Measurements from ENCODE around the gene NTRK2. TPM values are rescaled to one million over a fixed set of nuclear protein-coding genes. Genes with fewer than 3 reads are reported as not detected.

NTRK2 gene
- total and polyA plus RNA-seq, 2 experiments from 2014 or later, result 0.03 TPM; not detected in 1

DNA sequence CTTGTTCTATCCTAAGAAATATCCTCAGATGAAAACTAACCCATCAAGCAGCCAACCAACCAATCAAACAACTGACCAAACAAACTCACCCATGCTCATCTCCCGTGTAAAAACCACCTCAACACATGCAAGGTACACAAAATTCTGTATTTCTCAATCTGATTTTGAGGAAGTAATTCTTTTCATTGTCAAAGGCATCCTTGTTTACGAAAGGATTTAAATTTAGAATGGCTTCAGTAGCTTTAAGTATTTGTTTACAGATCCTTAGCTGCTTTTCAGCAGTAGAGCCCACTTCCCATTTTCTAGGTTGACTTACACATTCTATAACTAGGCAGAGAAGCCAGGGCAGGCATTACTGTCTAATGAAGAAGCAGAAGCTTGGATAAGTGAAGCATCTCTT lies 78.6 kb downstream of the NTRK2 start:
- no peak for ATAC-seq
- TF ChIP-seq, protein P1, sequence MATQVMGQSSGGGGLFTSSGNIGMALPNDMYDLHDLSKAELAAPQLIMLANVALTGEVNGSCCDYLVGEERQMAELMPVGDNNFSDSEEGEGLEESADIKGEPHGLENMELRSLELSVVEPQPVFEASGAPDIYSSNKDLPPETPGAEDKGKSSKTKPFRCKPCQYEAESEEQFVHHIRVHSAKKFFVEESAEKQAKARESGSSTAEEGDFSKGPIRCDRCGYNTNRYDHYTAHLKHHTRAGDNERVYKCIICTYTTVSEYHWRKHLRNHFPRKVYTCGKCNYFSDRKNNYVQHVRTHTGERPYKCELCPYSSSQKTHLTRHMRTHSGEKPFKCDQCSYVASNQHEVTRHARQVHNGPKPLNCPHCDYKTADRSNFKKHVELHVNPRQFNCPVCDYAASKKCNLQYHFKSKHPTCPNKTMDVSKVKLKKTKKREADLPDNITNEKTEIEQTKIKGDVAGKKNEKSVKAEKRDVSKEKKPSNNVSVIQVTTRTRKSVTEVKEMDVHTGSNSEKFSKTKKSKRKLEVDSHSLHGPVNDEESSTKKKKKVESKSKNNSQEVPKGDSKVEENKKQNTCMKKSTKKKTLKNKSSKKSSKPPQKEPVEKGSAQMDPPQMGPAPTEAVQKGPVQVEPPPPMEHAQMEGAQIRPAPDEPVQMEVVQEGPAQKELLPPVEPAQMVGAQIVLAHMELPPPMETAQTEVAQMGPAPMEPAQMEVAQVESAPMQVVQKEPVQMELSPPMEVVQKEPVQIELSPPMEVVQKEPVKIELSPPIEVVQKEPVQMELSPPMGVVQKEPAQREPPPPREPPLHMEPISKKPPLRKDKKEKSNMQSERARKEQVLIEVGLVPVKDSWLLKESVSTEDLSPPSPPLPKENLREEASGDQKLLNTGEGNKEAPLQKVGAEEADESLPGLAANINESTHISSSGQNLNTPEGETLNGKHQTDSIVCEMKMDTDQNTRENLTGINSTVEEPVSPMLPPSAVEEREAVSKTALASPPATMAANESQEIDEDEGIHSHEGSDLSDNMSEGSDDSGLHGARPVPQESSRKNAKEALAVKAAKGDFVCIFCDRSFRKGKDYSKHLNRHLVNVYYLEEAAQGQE (IDR thresholded peaks at IDR 0.05; ENCODE audit: unreplicated experiment), result no peak
- TF ChIP-seq POLR2AphosphoS5 (IDR thresholded peaks at IDR 0.05; ENCODE audit: low read depth) (no peak), NANOG (IDR thresholded peaks at IDR 0.05; ENCODE audit: borderline replicate concordance) (no peak), EZH2 (IDR thresholded peaks at IDR 0.05; ENCODE audit: low read depth, unreplicated experiment) (no peak), JUNB (IDR thresholded peaks at IDR 0.05; ENCODE audit: unreplicated experiment) (no peak)

DNA sequence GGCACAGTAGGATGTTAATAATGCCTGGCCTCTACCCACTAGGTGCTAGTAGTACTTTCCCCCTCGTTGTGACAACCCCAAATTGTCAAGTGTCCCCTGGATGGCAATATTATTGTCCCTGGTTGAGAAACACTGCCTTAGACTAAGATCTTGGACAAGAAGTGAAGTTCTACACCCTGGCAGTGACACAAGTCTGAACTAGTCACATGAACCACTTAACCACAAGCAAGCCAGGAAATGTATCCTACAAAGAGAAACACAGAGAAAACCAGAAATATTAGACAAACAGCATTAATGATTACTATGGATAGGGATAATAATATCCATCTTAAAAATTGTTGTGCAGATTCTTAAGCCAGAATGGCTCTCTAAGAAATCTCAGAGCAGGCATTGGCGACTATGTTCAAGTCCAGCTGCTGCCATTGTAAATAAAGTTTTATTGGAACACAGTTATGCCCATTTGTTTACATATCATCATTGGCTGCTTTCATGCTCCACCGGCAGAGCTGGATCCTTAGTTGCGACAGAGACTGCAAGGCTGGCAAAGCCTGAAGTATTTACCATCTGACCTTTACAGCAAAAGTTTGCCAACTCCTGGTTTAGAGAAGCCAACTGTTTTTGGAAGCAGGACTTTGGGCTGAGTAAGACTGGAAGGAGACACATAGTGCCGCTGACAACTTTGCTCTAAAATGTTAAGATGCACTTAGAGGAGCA lies 80.8 kb downstream of the NTRK2 start:
- H3K27me3 ChIP-seq (ENCODE audit: insufficient read depth), result no peaks in the 10 kb centered on the region
- H3K36me3 ChIP-seq (ENCODE audit: insufficient read depth), result no peaks in the 10 kb centered on the region
- no peaks in the 10 kb centered on the region; the same call in 1 of the 2 replicates for H4K20me1 ChIP-seq (replicated peaks; ENCODE audit: insufficient read depth)
- no peak overlapping the region for H3K27ac Mint-ChIP-seq
- H3K4me2 ChIP-seq, result no peak overlapping the region
- H3K79me2 ChIP-seq (replicated peaks; ENCODE audit: insufficient read depth), result no peaks in the 10 kb centered on the region
- H3K4me3 ChIP-seq, result no peak overlapping the region
- no peaks in the 10 kb centered on the region for H3K4me1 ChIP-seq (ENCODE audit: insufficient read depth)
- H3K27me3 Mint-ChIP-seq (ENCODE audit: insufficient read depth, low read depth, poor library complexity), result no peaks in the 10 kb centered on the region
- no peak overlapping the region for H3K4me3 Mint-ChIP-seq
- H3K4me1 Mint-ChIP-seq, result no peaks in the 10 kb centered on the region; the same call in 2 of the 3 replicates
- no peak overlapping the region for H2AFZ ChIP-seq
- no peaks in the 10 kb centered on the region for H3K9me2 ChIP-seq (ENCODE audit: insufficient read depth)
- no peak for ATAC-seq
- no peaks in the 10 kb centered on the region for H3F3A ChIP-seq (replicated peaks; ENCODE audit: low read depth)
- DNase-seq (ENCODE audit: low spot score), result no peak
- H3K36me3 Mint-ChIP-seq (ENCODE audit: low read depth), result no peaks in the 10 kb centered on the region
- H3K27ac ChIP-seq (ENCODE audit: low read depth), result no peak overlapping the region
- H3K9me3 Mint-ChIP-seq, result no peaks in the 10 kb centered on the region
- TF ChIP-seq NANOG (IDR thresholded peaks at IDR 0.05; ENCODE audit: borderline replicate concordance) (no peak), JUNB (IDR thresholded peaks at IDR 0.05; ENCODE audit: unreplicated experiment) (no peak), EZH2phosphoT487 (IDR thresholded peaks at IDR 0.05; ENCODE audit: unreplicated experiment) (no peak), ZNF114 (CRISPR knock-in tag; IDR thresholded peaks at IDR 0.05) (no peak), EZH2 (IDR thresholded peaks at IDR 0.05; ENCODE audit: low read depth, unreplicated experiment) (no peak), POLR2AphosphoS5 (IDR thresholded peaks at IDR 0.05; ENCODE audit: low read depth) (no peak), STAT1 (IDR thresholded peaks at IDR 0.05; ENCODE audit: unreplicated experiment) (no peak), ZNF331 (CRISPR knock-in tag; IDR thresholded peaks at IDR 0.05; ENCODE audit: low read depth) (no peak), CREB1 (CRISPR knock-in tag; IDR thresholded peaks at IDR 0.05; ENCODE audit: low read depth) (no peak), CTCF (conservative IDR thresholded peaks at IDR 0.05; ENCODE audit: low read depth in 2 of 2) (no peak)
- TF ChIP-seq, protein P2, sequence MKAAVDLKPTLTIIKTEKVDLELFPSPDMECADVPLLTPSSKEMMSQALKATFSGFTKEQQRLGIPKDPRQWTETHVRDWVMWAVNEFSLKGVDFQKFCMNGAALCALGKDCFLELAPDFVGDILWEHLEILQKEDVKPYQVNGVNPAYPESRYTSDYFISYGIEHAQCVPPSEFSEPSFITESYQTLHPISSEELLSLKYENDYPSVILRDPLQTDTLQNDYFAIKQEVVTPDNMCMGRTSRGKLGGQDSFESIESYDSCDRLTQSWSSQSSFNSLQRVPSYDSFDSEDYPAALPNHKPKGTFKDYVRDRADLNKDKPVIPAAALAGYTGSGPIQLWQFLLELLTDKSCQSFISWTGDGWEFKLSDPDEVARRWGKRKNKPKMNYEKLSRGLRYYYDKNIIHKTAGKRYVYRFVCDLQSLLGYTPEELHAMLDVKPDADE (IDR thresholded peaks at IDR 0.05), result no peak
- TF ChIP-seq, protein P1 (IDR thresholded peaks at IDR 0.05; ENCODE audit: unreplicated experiment), result no peak

More for the DNA sequence above, 78.6 kb downstream of the NTRK2 start:
- H3K27me3 Mint-ChIP-seq (ENCODE audit: insufficient read depth, low read depth, poor library complexity), result no peaks in the 10 kb centered on the region
- no peak for DNase-seq (ENCODE audit: low spot score)
- H3K9me3 Mint-ChIP-seq, result no peaks in the 10 kb centered on the region
- H3K4me3 Mint-ChIP-seq, result no peak overlapping the region
- no peaks in the 10 kb centered on the region for H3F3A ChIP-seq (replicated peaks; ENCODE audit: low read depth)
- no peaks in the 10 kb centered on the region for H3K4me1 ChIP-seq (ENCODE audit: insufficient read depth)
- no peak overlapping the region for H3K4me3 ChIP-seq
- H3K27ac Mint-ChIP-seq, result no peak overlapping the region
- H4K20me1 ChIP-seq (replicated peaks; ENCODE audit: insufficient read depth), result no peaks in the 10 kb centered on the region; the same call in 1 of the 2 replicates
- H2AFZ ChIP-seq, result no peak overlapping the region
- H3K27ac ChIP-seq (ENCODE audit: low read depth), result no peak overlapping the region
- no peaks in the 10 kb centered on the region for H3K36me3 ChIP-seq (ENCODE audit: insufficient read depth)
- H3K4me1 Mint-ChIP-seq, result no peaks in the 10 kb centered on the region; the same call in 2 of the 3 replicates
- no peak overlapping the region for H3K4me2 ChIP-seq
- no peaks in the 10 kb centered on the region for H3K9me2 ChIP-seq (ENCODE audit: insufficient read depth)
- H3K27me3 ChIP-seq (ENCODE audit: insufficient read depth), result no peaks in the 10 kb centered on the region
- H3K79me2 ChIP-seq (replicated peaks; ENCODE audit: insufficient read depth), result no peaks in the 10 kb centered on the region
- H3K36me3 Mint-ChIP-seq (ENCODE audit: low read depth), result no peaks in the 10 kb centered on the region

All from GM23338 (cell line).